GM21619 (cell line): Measurements from ENCODE around the gene MIOX.

Experiments used
- ATAC-seq: cut with Tn5 transposase; IDR thresholded peaks from one replicate; pipeline ENCODE4 v1.9.1; 2021; ENCODE audit not compliant: unreplicated experiment

MIOX gene

GRCh38 chr22:50454556-50455075, 32.0 kb upstream of the MIOX start:
- ATAC-seq: no peak

- no peak for ATAC-seq
Observed at GRCh38 chr22:50455201-50455600, 31.5 kb upstream of the MIOX start.

GRCh38 chr22:50456026-50456425, 30.6 kb upstream of the MIOX start:
- no peak for ATAC-seq

GRCh38 chr22:50456466-50457234, 30.0 kb upstream of the MIOX start:
- no peak for ATAC-seq

GRCh38 chr22:50459016-50459415, 27.6 kb upstream of the MIOX start:
- ATAC-seq: no peak

- ATAC-seq: no peak
Observed at GRCh38 chr22:50459496-50460140, 27.0 kb upstream of the MIOX start.

GRCh38 chr22:50460938-50461337, 25.7 kb upstream of the MIOX start:
- ATAC-seq: no peak

GRCh38 chr22:50461536-50461935, 25.1 kb upstream of the MIOX start:
- no peak for ATAC-seq

- no peak for ATAC-seq
Observed at GRCh38 chr22:50461979-50462540, 24.6 kb upstream of the MIOX start.

- no peak for ATAC-seq
Observed at GRCh38 chr22:50463188-50463900, 23.3 kb upstream of the MIOX start.

GRCh38 chr22:50464451-50464850, 22.2 kb upstream of the MIOX start:
- ATAC-seq: no peak

GRCh38 chr22:50465066-50465930, 21.4 kb upstream of the MIOX start:
- no peak for ATAC-seq

GRCh38 chr22:50467341-50467740, 19.3 kb upstream of the MIOX start:
- ATAC-seq: no peak

- ATAC-seq: no peak
Observed at GRCh38 chr22:50467773-50468440, 18.8 kb upstream of the MIOX start.

GRCh38 chr22:50468626-50469025, 18.0 kb upstream of the MIOX start:
- ATAC-seq: no peak

GRCh38 chr22:50469377-50470305, 17.0 kb upstream of the MIOX start:
- ATAC-seq: peak; percentile 47

- no peak for ATAC-seq
Observed at GRCh38 chr22:50470491-50470890, 16.2 kb upstream of the MIOX start.

GRCh38 chr22:50471197-50471847, 15.3 kb upstream of the MIOX start:
- no peak for ATAC-seq
